Activated naive CD8-positive, alpha-beta T cell treated with anti-CD3 and anti-CD28 coated beads, Interleukin-2, amount 10 ng/mL, durations not matched to agents 7 days and 5 days (primary cell): ENCODE data around the gene CYTH2. TPM values are rescaled to one million over a fixed set of nuclear protein-coding genes. Genes with fewer than 3 reads are reported as not detected.
A peak's percentile ranks its signal among the peaks of the same experiment; 100 is the strongest.

Experiments
- ATAC-seq: fragments of 150-1000 bp; cut with Tn5 transposase; one replicate; pipeline ENCODE4 v1.10.0; 2021; ENCODE audit warnings: low read depth, moderate library complexity
- POLR2A ChIA-PET: fragments of 350-600 bp; sonication (Branson Sonifier 250); formaldehyde crosslinking; loops from one replicate; lab custom pipeline; 2021; ENCODE audit warnings: antibody characterized with exemption; lab: Charles Lee
- DNase-seq: peaks from one replicate; pipeline ENCODE4 v3.0.0; 2021
- H3K27ac Mint-ChIP-seq: one replicate; pipeline ENCODE4 v1.8.0; 2022; ENCODE audit warnings: mild to moderate bottlenecking, mixed read lengths
- H3K27me3 Mint-ChIP-seq: one replicate; pipeline ENCODE4 v1.8.0; 2022; ENCODE audit warnings: mild to moderate bottlenecking, moderate library complexity, mixed read lengths
- H3K36me3 Mint-ChIP-seq: one replicate; pipeline ENCODE4 v1.8.0; 2021; ENCODE audit warnings: mild to moderate bottlenecking, mixed read lengths
- H3K4me1 Mint-ChIP-seq: one replicate; pipeline ENCODE4 v1.8.0; 2021; ENCODE audit warnings: mixed read lengths
- H3K4me3 Mint-ChIP-seq: one replicate; pipeline ENCODE4 v1.8.0; 2022; ENCODE audit warnings: mild to moderate bottlenecking, moderate library complexity, mixed read lengths
- H3K9me3 Mint-ChIP-seq: one replicate; pipeline ENCODE4 v1.8.0; 2021; ENCODE audit warnings: mixed read lengths
- total RNA-seq, 2 experiments: library from RNA; stranded (reverse); gene quantifications; one replicate each; pipeline ENCODE4 v1.2.3, GENCODE V29; 2021

Gene CYTH2, protein sequence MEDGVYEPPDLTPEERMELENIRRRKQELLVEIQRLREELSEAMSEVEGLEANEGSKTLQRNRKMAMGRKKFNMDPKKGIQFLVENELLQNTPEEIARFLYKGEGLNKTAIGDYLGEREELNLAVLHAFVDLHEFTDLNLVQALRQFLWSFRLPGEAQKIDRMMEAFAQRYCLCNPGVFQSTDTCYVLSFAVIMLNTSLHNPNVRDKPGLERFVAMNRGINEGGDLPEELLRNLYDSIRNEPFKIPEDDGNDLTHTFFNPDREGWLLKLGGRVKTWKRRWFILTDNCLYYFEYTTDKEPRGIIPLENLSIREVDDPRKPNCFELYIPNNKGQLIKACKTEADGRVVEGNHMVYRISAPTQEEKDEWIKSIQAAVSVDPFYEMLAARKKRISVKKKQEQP
- total RNA-seq: 10 to 100 TPM; 57.6 to 59.1 TPM

DNA sequence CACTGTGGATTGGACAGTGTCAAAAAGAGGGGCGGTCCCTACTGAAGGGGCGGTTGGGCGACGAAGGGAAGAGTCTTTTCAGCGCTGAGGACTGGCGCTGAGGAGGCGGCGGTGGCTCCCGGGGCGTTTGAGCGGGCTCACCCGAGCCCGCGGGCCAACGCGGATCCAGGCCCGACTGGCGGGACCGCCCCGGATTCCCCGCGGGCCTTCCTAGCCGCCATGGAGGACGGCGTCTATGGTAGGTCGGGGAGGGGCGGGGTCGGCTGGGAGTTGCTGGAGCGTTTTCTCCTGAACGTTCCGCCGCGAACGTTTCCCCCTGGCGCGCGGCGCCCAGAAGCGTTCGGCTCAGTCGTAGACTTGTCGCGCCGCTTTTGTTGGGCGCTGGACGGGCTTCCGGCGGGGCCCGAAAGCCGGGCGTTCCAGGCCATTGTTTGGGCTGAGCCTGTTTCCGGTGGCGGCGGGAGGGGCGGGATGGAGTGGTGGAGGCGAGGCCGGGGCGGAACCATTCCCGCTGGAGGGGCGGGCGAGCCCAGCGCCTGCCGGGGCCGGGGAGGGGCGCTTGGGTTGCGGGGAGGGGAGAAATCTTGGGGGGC lies at the start of gene CYTH2:
CYTH2 (plus strand) TSS at position 81 of the 593 bp plus-strand sequence; CDS start at position 220, 139 bp downstream.
- peaks cover 19% of the 10 kb centered on the region for H3K4me1 Mint-ChIP-seq
- DNase-seq (peak; percentile 81), ATAC-seq (peak; percentile 24)
- H3K9me3 Mint-ChIP-seq: no peaks in the 10 kb centered on the region
- no peaks in the 10 kb centered on the region for H3K27me3 Mint-ChIP-seq
- POLR2A ChIA-PET: interaction anchor here (1.1 to 2.0 kb wide), 4 partner anchors 9 to 23 kb away, joined by 3 to 20 read pairs (median 4); no protein-coding TSS in a partner anchor
- H3K36me3 Mint-ChIP-seq: peaks cover 13% of the 10 kb centered on the region
- peak within 1 kb of the TSS; percentile 85 for H3K27ac Mint-ChIP-seq
- H3K4me3 Mint-ChIP-seq: peak within 1 kb of the TSS; percentile 84

DNA sequence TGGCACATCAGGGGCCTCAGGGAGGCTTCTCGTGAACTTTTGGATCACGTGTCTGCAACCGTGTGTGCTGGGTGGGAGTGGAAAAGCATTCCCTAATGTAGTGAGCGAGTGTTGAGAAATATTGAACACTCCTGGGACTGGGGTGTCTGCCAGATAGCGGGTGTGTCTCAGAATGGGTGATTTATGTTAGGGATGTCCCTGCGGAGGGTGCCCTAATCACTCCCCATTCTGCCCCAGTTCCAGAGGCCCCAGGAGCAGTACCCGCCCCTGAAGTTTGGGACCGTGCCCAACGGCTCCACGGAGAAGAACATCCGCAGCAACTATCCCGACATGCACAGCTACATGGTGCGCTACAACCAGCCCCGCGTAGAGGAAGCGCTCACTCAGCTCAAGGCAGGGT lies 47.6 kb upstream of the CYTH2 start:
- no peak for DNase-seq
- H3K4me1 Mint-ChIP-seq: peaks cover 18% of the 10 kb centered on the region
- no peaks in the 10 kb centered on the region for H3K9me3 Mint-ChIP-seq
- H3K36me3 Mint-ChIP-seq: no peaks in the 10 kb centered on the region
- H3K4me3 Mint-ChIP-seq: no peak overlapping the region
- no peak overlapping the region for H3K27ac Mint-ChIP-seq
- POLR2A ChIA-PET: no interaction called here
- peaks cover 10% of the 10 kb centered on the region for H3K27me3 Mint-ChIP-seq
- ATAC-seq: no peak

DNA sequence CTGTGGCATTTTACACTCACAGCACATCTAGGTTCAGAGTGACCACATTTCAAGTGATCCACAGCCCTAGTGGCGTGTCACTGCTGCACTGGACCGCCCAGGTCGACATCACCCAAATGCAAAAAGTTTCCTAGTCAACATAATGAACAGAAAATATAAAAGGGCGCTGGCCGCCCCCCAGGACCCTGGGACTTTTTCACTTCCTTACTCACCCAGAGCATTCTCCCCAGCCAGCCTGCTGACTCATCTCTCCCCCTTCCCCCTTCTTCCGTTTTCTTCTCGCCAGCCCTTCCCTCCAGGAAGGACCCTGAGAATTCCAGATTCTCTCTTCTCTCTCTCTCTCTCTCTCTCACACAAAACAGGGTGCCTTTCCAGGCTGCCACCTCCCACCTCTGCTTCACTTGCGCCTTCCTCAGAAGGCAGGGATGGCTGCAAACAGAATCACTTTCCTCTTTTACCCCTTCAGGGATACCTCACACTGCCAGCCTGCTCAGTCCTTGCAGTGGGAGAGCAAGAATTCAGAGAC lies 44.4 kb upstream of the CYTH2 start:
- DNase-seq: no peak
- ATAC-seq: peak; percentile 30
- Mint-ChIP-seq H3K27me3 (peaks cover 11% of the 10 kb centered on the region), H3K4me1 (peaks cover 5% of the 10 kb centered on the region), H3K27ac (no peak overlapping the region), H3K4me3 (peak overlapping the region; percentile 4), H3K9me3 (no peaks in the 10 kb centered on the region), H3K36me3 (peaks cover under 1% of the 10 kb centered on the region)
- POLR2A ChIA-PET: interaction anchor here (0.7 kb wide), 3 partner anchors 21 to 1247 kb away, joined by 3 to 6 read pairs (median 4); partner anchors contain the start of gene GRWD1

DNA sequence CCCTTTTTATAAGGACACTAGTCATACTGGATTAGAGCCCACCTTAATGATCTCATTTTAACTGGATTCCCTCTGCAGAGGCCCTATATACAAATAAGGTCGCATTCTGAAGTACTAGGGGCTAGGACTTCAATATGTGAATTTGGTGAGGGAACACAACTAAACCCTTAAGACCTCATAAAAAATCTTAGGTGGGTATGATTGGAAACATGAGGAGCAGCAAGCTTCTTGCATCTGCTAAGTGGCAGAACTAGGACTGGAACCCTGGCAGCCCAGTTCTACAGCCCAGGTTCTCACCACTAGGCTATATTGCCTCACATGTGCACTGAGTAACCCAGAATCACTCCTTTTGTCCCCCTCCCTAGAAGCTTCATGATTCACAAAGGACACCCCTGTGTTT lies 40.5 kb upstream of the CYTH2 start:
- peaks cover 9% of the 10 kb centered on the region for H3K27me3 Mint-ChIP-seq
- POLR2A ChIA-PET: no interaction called here
- no peak overlapping the region for H3K4me3 Mint-ChIP-seq
- H3K27ac Mint-ChIP-seq: no peak overlapping the region
- ATAC-seq: no peak
- H3K4me1 Mint-ChIP-seq: peaks cover 6% of the 10 kb centered on the region
- no peaks in the 10 kb centered on the region for H3K9me3 Mint-ChIP-seq
- peaks cover 1% of the 10 kb centered on the region for H3K36me3 Mint-ChIP-seq
- no peak for DNase-seq

DNA sequence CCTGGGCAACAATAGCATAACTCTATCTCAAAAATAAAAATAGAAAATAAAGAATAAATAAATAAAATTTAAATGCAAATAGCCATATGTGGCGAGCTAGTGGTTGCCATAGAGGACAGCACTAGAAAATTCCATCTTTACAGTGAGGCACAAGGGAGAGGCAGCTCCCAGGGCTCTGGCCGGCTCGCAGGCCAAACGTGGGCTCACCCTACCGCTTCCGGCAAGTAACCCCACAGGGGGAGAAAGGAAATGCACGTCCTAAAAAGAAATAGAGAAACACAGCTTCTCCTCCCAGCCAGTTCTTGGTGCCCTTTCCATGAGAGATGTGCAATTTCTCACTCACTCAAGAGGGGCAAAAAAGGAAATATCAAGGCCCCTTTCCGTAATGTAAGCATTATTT lies 35.8 kb upstream of the CYTH2 start:
- ATAC-seq: peak; percentile 39

DNA sequence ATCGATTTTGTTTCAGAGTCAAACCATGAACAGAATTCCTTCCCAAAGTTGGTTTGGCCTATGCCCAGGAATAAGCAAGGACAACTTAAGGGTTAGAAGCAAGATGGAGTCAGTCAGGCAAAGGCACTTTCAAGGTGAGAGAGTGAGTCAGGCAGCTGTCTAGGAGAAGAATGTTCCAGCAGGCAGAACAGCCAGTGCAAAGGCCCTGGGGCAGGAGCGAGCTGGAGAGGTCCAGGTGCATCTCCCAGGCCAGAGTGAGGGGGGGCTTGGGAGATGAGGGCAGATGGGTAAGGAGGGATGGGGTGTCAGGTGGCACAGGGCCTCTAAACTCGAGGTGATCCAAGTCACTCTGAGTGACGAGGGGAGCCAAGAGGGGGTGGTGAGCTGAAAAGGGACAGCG lies 32.6 kb upstream of the CYTH2 start:
- H3K4me1 Mint-ChIP-seq: peaks cover 1% of the 10 kb centered on the region
- no peak for DNase-seq
- no peaks in the 10 kb centered on the region for H3K9me3 Mint-ChIP-seq
- no peak for ATAC-seq
- POLR2A ChIA-PET: no interaction called here
- no peak overlapping the region for H3K4me3 Mint-ChIP-seq
- no peaks in the 10 kb centered on the region for H3K36me3 Mint-ChIP-seq
- peaks cover 24% of the 10 kb centered on the region for H3K27me3 Mint-ChIP-seq
- H3K27ac Mint-ChIP-seq: no peak overlapping the region

More for the DNA sequence above, 35.8 kb upstream of the CYTH2 start:
- H3K36me3 Mint-ChIP-seq: peaks cover 1% of the 10 kb centered on the region
- H3K27ac Mint-ChIP-seq: no peak overlapping the region
- peaks cover 1% of the 10 kb centered on the region for H3K4me1 Mint-ChIP-seq
- no peak for DNase-seq
- POLR2A ChIA-PET: no interaction called here
- no peak overlapping the region for H3K4me3 Mint-ChIP-seq
- peaks cover 17% of the 10 kb centered on the region for H3K27me3 Mint-ChIP-seq
- H3K9me3 Mint-ChIP-seq: no peaks in the 10 kb centered on the region

DNA sequence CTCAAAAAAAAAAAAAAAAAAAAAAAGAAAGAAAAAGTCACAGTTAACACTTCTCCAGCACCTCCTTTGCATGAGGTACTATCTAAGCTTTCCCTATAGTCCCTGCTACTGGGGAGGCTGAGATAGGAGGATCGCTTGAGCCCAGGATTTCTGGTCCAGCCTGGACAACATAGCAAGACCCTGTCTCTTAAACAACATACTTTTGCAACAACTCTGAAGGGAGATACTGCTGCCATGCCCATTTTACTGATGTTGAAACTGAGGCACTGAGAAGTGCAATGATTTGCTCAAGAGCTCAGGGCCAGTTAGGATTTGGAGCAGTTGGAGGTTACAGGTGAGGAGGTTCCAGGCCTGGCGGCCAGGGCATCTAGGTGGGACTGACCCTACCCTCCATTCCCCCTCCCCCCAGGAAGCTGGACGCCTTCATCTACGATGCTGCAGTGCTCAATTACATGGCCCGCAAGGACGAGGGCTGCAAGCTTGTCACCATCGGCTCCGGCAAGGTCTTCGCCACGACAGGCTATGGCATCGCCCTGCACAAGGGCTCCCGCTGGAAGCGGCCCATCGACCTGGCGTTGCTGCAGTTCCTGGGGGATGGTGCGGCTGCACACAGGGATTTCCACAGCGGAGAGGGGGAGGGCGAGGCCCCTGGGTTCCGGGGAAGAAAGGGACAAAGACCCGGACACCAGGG lies 27.7 kb upstream of the CYTH2 start:
- Mint-ChIP-seq H3K27ac (no peak overlapping the region), H3K4me3 (peak overlapping the region; percentile 47), H3K27me3 (peaks cover 33% of the 10 kb centered on the region), H3K9me3 (no peaks in the 10 kb centered on the region), H3K4me1 (peaks cover 15% of the 10 kb centered on the region), H3K36me3 (peaks cover 1% of the 10 kb centered on the region)
- POLR2A ChIA-PET: no interaction called here
- ATAC-seq: no peak
- DNase-seq: no peak

DNA sequence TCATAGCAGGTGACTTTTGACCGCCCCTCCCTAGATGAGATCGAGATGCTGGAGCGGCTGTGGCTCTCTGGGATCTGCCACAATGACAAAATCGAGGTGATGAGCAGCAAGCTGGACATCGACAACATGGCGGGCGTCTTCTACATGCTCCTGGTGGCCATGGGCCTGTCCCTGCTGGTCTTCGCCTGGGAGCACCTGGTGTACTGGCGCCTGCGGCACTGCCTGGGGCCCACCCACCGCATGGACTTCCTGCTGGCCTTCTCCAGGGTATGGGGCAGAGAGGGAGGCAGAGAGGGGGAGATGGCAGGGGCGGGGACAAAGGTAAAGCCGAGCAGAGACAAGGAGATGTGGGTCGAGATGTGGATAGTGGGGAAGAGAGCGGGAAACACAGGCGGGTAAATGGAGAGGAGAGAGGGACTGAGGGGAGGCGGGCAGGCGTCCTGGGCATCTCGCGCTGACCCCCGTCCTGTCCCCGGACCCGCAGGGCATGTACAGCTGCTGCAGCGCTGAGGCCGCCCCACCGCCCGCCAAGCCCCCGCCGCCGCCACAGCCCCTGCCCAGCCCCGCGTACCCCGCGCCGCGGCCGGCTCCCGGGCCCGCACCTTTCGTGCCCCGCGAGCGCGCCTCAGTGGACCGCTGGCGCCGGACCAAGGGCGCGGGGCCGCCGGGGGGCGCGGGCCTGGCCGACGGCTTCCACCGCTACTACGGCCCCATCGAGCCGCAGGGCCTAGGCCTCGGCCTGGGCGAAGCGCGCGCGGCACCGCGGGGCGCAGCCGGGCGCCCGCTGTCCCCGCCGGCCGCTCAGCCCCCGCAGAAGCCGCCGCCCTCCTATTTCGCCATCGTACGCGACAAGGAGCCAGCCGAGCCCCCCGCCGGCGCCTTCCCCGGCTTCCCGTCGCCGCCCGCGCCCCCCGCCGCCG lies 26.8 kb upstream of the CYTH2 start:
- peak overlapping the region; percentile 44 for H3K4me3 Mint-ChIP-seq

DNA sequence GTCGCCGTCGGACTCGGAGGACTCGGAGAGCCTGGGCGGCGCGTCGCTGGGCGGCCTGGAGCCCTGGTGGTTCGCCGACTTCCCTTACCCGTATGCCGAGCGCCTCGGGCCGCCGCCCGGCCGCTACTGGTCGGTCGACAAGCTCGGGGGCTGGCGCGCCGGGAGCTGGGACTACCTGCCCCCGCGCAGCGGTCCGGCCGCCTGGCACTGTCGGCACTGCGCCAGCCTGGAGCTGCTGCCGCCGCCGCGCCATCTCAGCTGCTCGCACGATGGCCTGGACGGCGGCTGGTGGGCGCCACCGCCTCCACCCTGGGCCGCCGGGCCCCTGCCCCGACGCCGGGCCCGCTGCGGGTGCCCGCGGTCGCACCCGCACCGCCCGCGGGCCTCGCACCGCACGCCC lies 25.9 kb upstream of the CYTH2 start:
- peaks cover 24% of the 10 kb centered on the region for H3K27me3 Mint-ChIP-seq
- peak; percentile 51 for DNase-seq
- peaks cover 17% of the 10 kb centered on the region for H3K4me1 Mint-ChIP-seq
- no peak overlapping the region for H3K27ac Mint-ChIP-seq
- no peaks in the 10 kb centered on the region for H3K9me3 Mint-ChIP-seq
- ATAC-seq: no peak
- no peak overlapping the region for H3K4me3 Mint-ChIP-seq
- H3K36me3 Mint-ChIP-seq: peaks cover 10% of the 10 kb centered on the region
- POLR2A ChIA-PET: no interaction called here

More for the DNA sequence above, 26.8 kb upstream of the CYTH2 start:
- Mint-ChIP-seq H3K9me3 (no peaks in the 10 kb centered on the region), H3K4me1 (peaks cover 17% of the 10 kb centered on the region), H3K27me3 (peaks cover 26% of the 10 kb centered on the region), H3K36me3 (peaks cover 2% of the 10 kb centered on the region), H3K27ac (no peak overlapping the region)
- no peak for DNase-seq
- POLR2A ChIA-PET: no interaction called here
- ATAC-seq: no peak

DNA sequence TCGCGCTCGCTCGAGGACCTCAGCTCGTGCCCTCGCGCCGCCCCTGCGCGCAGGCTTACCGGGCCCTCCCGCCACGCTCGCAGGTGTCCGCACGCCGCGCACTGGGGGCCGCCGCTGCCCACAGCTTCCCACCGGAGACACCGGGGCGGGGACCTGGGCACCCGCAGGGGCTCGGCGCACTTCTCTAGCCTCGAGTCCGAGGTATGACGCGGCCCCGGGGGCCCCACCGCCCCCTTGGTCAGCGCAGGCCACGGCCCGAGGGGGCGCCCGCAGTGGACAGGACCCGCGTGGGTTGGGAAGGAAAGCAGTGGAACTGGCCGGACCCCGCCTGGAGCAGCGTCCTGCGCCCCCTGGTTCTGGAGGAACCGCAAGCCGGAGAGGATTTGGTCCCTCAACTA lies 25.4 kb upstream of the CYTH2 start:
- Mint-ChIP-seq H3K9me3 (no peaks in the 10 kb centered on the region), H3K4me1 (peaks cover 18% of the 10 kb centered on the region), H3K4me3 (no peak overlapping the region), H3K36me3 (peaks cover 11% of the 10 kb centered on the region), H3K27ac (no peak overlapping the region), H3K27me3 (peaks cover 24% of the 10 kb centered on the region)
- POLR2A ChIA-PET: interaction anchor here (0.6 kb wide), 1 partner anchor 133 kb away, joined by 4 read pairs; no protein-coding TSS in a partner anchor
- DNase-seq (no peak), ATAC-seq (no peak)

DNA sequence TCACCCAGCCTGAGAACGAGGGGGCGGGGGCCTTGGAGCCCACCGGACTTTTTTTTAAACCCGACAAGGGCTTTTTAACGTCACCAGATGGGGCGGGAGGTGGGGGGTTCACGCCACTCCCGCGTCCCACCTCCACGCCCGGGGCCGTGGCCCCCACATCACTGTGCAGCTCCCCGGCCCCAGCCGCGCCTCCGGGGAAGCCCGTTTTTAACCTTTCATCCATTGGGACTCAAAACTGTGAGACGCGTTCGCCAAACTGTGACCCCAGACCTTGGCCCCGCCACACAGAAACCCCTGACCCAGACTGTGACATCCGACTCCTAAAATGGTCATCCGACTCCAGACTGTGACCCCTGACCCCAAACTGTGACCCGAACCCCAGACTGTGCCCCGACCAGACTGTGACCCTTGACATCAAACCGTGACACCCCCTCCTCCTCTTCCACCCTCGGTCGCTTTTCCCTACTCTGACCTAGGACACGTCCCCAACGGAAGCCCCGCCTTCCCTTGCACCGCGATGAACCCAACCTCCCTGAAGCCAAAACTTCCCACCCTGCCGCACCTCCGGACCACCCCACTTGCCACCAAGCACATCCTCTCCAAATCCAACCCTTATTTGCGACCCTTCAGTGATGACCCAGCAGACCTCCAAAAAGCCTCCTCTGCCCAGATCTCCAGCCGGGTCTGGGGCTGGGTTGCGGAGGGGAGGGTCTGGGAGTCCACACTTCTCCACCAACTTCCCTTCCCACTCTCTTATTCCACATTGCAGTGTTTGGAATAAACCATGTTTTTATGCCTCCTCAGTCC lies 24.8 kb upstream of the CYTH2 start:
- Mint-ChIP-seq H3K27ac (peak overlapping the region; percentile 11), H3K4me1 (peaks cover 18% of the 10 kb centered on the region), H3K9me3 (no peaks in the 10 kb centered on the region), H3K36me3 (peaks cover 12% of the 10 kb centered on the region), H3K27me3 (peaks cover 24% of the 10 kb centered on the region), H3K4me3 (peak overlapping the region; percentile 83)
- DNase-seq (no peak), ATAC-seq (no peak)
- POLR2A ChIA-PET: interaction anchor here (0.6 to 1.1 kb wide), 3 partner anchors 37 to 132 kb away, joined by 3 to 4 read pairs (median 3); no protein-coding TSS in a partner anchor

DNA sequence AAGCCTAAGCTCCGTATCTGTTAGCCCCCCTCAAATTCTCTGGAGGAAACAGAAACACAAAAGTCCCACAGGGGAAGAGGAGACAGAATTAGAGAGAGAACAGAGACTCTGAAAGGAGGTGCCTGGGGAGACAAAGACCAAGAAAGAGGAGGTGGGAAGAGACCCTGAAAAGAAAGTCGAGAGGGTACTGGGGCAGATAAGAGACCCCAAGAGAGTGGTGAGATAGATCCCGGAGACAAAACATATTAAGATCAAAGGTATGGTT lies 24.3 kb upstream of the CYTH2 start:
- Mint-ChIP-seq H3K36me3 (peaks cover 14% of the 10 kb centered on the region), H3K27ac (peak overlapping the region; percentile 92), H3K9me3 (no peaks in the 10 kb centered on the region), H3K27me3 (peaks cover 22% of the 10 kb centered on the region), H3K4me1 (peaks cover 18% of the 10 kb centered on the region), H3K4me3 (peak overlapping the region; percentile 83)
- no peak for DNase-seq
- POLR2A ChIA-PET: interaction anchor here (1.1 kb wide), 2 partner anchors 36 to 42 kb away, joined by 3 read pairs; no protein-coding TSS in a partner anchor
- no peak for ATAC-seq
